Breast epithelium (tissue), 3 donors: ENCODE results near the gene PRF1.

Source experiments
- POLR2A ChIP-seq: fragments of 450-650 bp; IDR thresholded peaks from one replicate; pipeline ENCODE4 v1.6.1; 2016; ENCODE audit warnings: antibody characterized with exemption, mild to moderate bottlenecking, moderate library complexity
- TF ChIP-seq, protein P1 (sequence below), 3 donors: fragments of 450-650 bp; IDR thresholded peaks; one replicate each; pipeline ENCODE4 v1.5.1; 2016 to 2017; ENCODE audit warnings: antibody characterized with exemption in 3 of 3, mild to moderate bottlenecking in 3 of 3, moderate library complexity in 3 of 3

DNA sequence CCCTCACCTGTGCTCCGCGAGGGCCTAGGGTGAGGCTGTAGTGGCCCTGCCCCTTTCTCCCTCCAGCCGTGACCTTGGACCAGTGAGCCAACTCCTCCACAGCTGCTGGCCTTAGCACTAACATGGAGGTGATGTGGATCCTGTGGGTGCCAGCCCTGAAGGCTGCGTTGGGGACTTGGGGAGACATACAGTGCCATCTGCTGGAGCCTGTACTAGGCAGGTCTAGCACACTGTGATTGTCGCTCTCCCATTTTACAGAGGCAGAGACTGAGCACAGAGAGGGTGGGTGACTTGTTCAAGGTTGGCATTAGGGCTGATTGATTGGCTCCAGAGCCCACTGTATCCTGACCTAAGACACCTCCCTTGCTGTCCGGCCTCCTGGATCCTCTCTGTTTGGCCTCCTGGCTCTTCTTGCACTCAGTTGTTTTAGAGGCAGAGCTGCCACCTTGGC, 37.6 kb downstream of the PRF1 start:
- TF ChIP-seq, protein P1, sequence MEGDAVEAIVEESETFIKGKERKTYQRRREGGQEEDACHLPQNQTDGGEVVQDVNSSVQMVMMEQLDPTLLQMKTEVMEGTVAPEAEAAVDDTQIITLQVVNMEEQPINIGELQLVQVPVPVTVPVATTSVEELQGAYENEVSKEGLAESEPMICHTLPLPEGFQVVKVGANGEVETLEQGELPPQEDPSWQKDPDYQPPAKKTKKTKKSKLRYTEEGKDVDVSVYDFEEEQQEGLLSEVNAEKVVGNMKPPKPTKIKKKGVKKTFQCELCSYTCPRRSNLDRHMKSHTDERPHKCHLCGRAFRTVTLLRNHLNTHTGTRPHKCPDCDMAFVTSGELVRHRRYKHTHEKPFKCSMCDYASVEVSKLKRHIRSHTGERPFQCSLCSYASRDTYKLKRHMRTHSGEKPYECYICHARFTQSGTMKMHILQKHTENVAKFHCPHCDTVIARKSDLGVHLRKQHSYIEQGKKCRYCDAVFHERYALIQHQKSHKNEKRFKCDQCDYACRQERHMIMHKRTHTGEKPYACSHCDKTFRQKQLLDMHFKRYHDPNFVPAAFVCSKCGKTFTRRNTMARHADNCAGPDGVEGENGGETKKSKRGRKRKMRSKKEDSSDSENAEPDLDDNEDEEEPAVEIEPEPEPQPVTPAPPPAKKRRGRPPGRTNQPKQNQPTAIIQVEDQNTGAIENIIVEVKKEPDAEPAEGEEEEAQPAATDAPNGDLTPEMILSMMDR (IDR thresholded peaks at IDR 0.05): no peak
- no peak for TF ChIP-seq POLR2A
